Psoas muscle (tissue), 8 donors: ENCODE results near the gene NTRK3. TPM values are rescaled to one million over a fixed set of nuclear protein-coding genes. Genes with fewer than 3 reads are reported as not detected.

Experiments
- ATAC-seq, 4 donors: fragments of 200-7000 bp; cut with Tn5 transposase; one replicate each; pipeline ENCODE4 v1.9.1; 2020; ENCODE audit warnings: moderate library complexity in 3 of 4, mild to moderate bottlenecking in 2 of 4
- DNase-seq, 2 donors: peaks; one replicate each; pipeline ENCODE4 v3.0.0-alpha.2; 2020
- H3K27ac ChIP-seq: fragments of 200-600 bp; one replicate; pipeline ENCODE4 v1.8.0; 2022
- H3K27me3 ChIP-seq, 3 donors: fragments of 200-600 bp in 1 of 3; one replicate each; pipeline versions ENCODE4 v1.6.1 to v1.8.0; 2013 to 2022; ENCODE audit warnings: low read length in 2 of 3, mild to moderate bottlenecking in 2 of 3, moderate library complexity in 1 of 3; ENCODE audit not compliant: insufficient read depth in 3 of 3
- H3K36me3 ChIP-seq, 2 donors: fragments of 200-600 bp in 1 of 2; one replicate each; pipeline versions ENCODE4 v1.6.1 to v1.8.0; 2013 to 2022; ENCODE audit warnings: low read depth in 1 of 2, mild to moderate bottlenecking in 1 of 2, moderate library complexity in 1 of 2; ENCODE audit not compliant: insufficient read depth in 1 of 2
- H3K4me1 ChIP-seq: fragments of 200-600 bp; one replicate; pipeline ENCODE4 v1.8.0; 2022
- H3K4me3 ChIP-seq: fragments of 200-600 bp; one replicate; pipeline ENCODE4 v1.8.0; 2022; ENCODE audit warnings: mild to moderate bottlenecking
- H3K9me3 ChIP-seq: fragments of 200-600 bp; one replicate; pipeline ENCODE4 v1.8.0; 2022
- CTCF ChIP-seq: fragments of 200-600 bp; IDR thresholded peaks from one replicate; pipeline ENCODE4 v1.8.0; 2022; ENCODE audit warnings: antibody characterized with exemption
- WGBS, 3 donors: extraction: QIAGEN DNeasy Blood & Tissue Kit; methylation state at CpG; one replicate each; pipeline versions ENCODE4 v1.1.6 to v1.1.7; 2013; 5-methylcytosine and 5-hydroxymethylcytosine counted together
- intact Hi-C, 2 donors: fragments of 100-400 bp; cut with DNase I; formaldehyde crosslinking; loops; one replicate each; pipeline versions ENCODE4 v1.11.0 to v1.14.2; 2022
- polyA plus RNA-seq, 3 donors: library from polyadenylated mRNA; stranded (reverse); fragments of 200-250 nt; gene quantifications; one replicate each; pipeline ENCODE4 v1.2.3, GENCODE V29; 2013
- total RNA-seq, 4 donors: library from RNA; stranded (reverse); fragmentation: NEBNext Ultra II Directional in 2 of 4; extraction: Animal tissue kit (Norgen Biotek cat#: 25700) in 2 of 4; gene quantifications; one replicate each; pipeline versions ENCODE4 v1.2.1 to v1.2.4, GENCODE V29; 2021 to 2023
- donor health status: healthy with polysubstance abuse.
- donor health status: DM: no; HTN: no; CAD: no; lungs with moderate emphysema.
- donor health status: Bipolar disorder and iron deficiency.
- donor health status: healthy.
- donor health status: DM: yes; HTN: yes; CAD: no.
- donor health status: DM: no; HTN: no; CAD: no.
- donor health status: DM: no; HTN: no; CAD: no.
- donor health status: DM: yes; HTN: yes; CAD: no.

Gene NTRK3
- total and polyA plus RNA-seq, 7 donors, result 0.17 to 1.7 (median 0.57) TPM

- Histone ChIP-seq H3K27ac (no peak overlapping the region), H3K9me3 (no peaks in the 10 kb centered on the region), H3K27me3 (no peaks in the 10 kb centered on the region), H3K4me3 (no peak overlapping the region), H3K36me3 (no peaks in the 10 kb centered on the region), H3K4me1 (no peaks in the 10 kb centered on the region)
- intact Hi-C loops, result no loop called here
- no peak for TF ChIP-seq CTCF
- 34 to 58% (median 42%) methylated on average over 12 of the region's 12 CpGs for WGBS, 3 donors
- DNase-seq (no peak), ATAC-seq (no peak)
These were observed 140.9 kb downstream of the NTRK3 start for GRCh38 chr15:88115486-88116152.

- no peaks in the 10 kb centered on the region for H3K27me3 ChIP-seq
- whole genome bisulfite sequencing, 3 donors, result 22 to 35% (median 26%) methylated on average over 1 of the region's 1 CpG
- no peak for TF ChIP-seq CTCF
- no peaks in the 10 kb centered on the region for H3K36me3 ChIP-seq
- H3K27ac ChIP-seq, result no peak overlapping the region
- H3K4me3 ChIP-seq, result no peak overlapping the region
- DNase-seq (no peak), ATAC-seq (peak in 2 of 4 donors; percentile 44 to 60)
- no peaks in the 10 kb centered on the region for H3K9me3 ChIP-seq
- intact Hi-C loops, result no loop called here
- H3K4me1 ChIP-seq, result no peaks in the 10 kb centered on the region
These were observed 142.8 kb downstream of the NTRK3 start for GRCh38 chr15:88113613-88114308.

GRCh38 chr15:88108991-88109390 lies 147.5 kb downstream of the NTRK3 start:
- Histone ChIP-seq H3K27ac (no peak overlapping the region), H3K4me3 (no peak overlapping the region), H3K9me3 (no peaks in the 10 kb centered on the region), H3K36me3 (no peaks in the 10 kb centered on the region), H3K4me1 (no peaks in the 10 kb centered on the region), H3K27me3 (peaks cover 0 to 6% (median 0%) of the 10 kb centered on the region in 3 donors)
- ATAC-seq (no peak), DNase-seq (no peak)
- no peak for TF ChIP-seq CTCF
- WGBS, 3 donors, result 61 to 68% (median 67%) methylated on average over 12 of the region's 12 CpGs
- intact Hi-C loops, result no loop called here

GRCh38 chr15:88108477-88108876 lies 148.1 kb downstream of the NTRK3 start:
- no peak for TF ChIP-seq CTCF
- Histone ChIP-seq H3K4me1 (no peaks in the 10 kb centered on the region), H3K4me3 (no peak overlapping the region), H3K9me3 (no peaks in the 10 kb centered on the region), H3K36me3 (no peaks in the 10 kb centered on the region), H3K27ac (no peak overlapping the region), H3K27me3 (peaks cover 0 to 6% (median 0%) of the 10 kb centered on the region in 3 donors)
- DNase-seq (no peak), ATAC-seq (no peak)
- intact Hi-C loops, result no loop called here
